Right lobe of liver (tissue), 6 donors: ENCODE measurements around the gene PRKCG. TPM values are rescaled to one million over a fixed set of nuclear protein-coding genes. Genes with fewer than 3 reads are reported as not detected.

Source experiments
- ATAC-seq, 4 donors: fragments of 200-7000 bp; cut with Tn5 transposase; one replicate each; pipeline ENCODE4 v1.9.1; 2020; ENCODE audit warnings: mild to moderate bottlenecking in 4 of 4, moderate library complexity in 4 of 4
- DNase-seq, 3 donors: peaks; one replicate each; pipeline ENCODE4 v3.0.0-alpha.2; 2020
- H3K27ac ChIP-seq, 3 donors: fragments of 200-600 bp; one replicate each; pipeline ENCODE4 v1.8.0; 2022
- H3K27me3 ChIP-seq, 2 donors: fragments of 200-600 bp; one replicate each; pipeline ENCODE4 v1.8.0; 2022
- H3K36me3 ChIP-seq, 4 donors: fragments of 200-600 bp; sonication (generic) in 1 of 4; one replicate each; pipeline versions ENCODE4 v1.5.1 to v1.8.0; 2017 to 2022; ENCODE audit warnings: control low read depth in 1 of 4
- H3K4me1 ChIP-seq, 4 donors: fragments of 200-600 bp; sonication (generic) in 1 of 4; one replicate each; pipeline versions ENCODE4 v1.5.1 to v1.8.0; 2017 to 2022; ENCODE audit warnings: control low read depth in 1 of 4
- H3K4me3 ChIP-seq, 3 donors: fragments of 200-600 bp; one replicate each; pipeline ENCODE4 v1.8.0; 2022
- H3K9me3 ChIP-seq, 4 donors: fragments of 200-600 bp; sonication (generic) in 1 of 4; one replicate each; pipeline versions ENCODE4 v1.5.1 to v1.8.0; 2017 to 2022; ENCODE audit warnings: control low read depth in 1 of 4
- CTCF ChIP-seq, 4 donors: fragments of 200-600 bp in 3 of 4; fragments of 450-650 bp in 1 of 4; IDR thresholded peaks; one replicate each; pipeline versions ENCODE4 v1.5.1 to v1.8.0; 2016 to 2022; ENCODE audit warnings: antibody characterized with exemption in 4 of 4, mild to moderate bottlenecking in 2 of 4
- POLR2A ChIP-seq: fragments of 450-650 bp; IDR thresholded peaks from one replicate; pipeline ENCODE4 v1.6.1; 2017; ENCODE audit warnings: antibody characterized with exemption, mild to moderate bottlenecking
- WGBS: methylation state at CpG from one replicate; pipeline ENCODE4 v1.1.6; 2018; ENCODE audit warnings: low coverage, low lambda C conversion rate; ENCODE audit not compliant: insufficient coverage; ENCODE audit errors: missing lambda C conversion rate; 5-methylcytosine and 5-hydroxymethylcytosine counted together
- intact Hi-C, 2 donors: fragments of 100-400 bp; cut with DNase I; formaldehyde crosslinking; loops; one replicate each; pipeline versions ENCODE4 v1.11.2 to v1.14.1; 2022
- total RNA-seq, 6 experiments: library from RNA; depleted of rRNA in 2 of 6; stranded (reverse); fragments of >200 nt in 2 of 6; fragmentation: NEBNext Ultra II Directional in 3 of 6; extraction: Animal tissue kit (Norgen Biotek cat#: 25700) in 3 of 6; gene quantifications; one replicate each; pipeline versions ENCODE4 v1.1.0 to v1.2.4, GENCODE V29; 2016 to 2023
- donor health status: DM: no; HTN: yes; CAD: no.
- donor health status: DM: no; HTN: no; CAD: no.
- donor health status: DM: no; HTN: no; CAD: no.
- donor health status: DM: no; HTN: yes; CAD: no.
- donor health status: DM: no; HTN: yes; CAD: no.

PRKCG gene
- total RNA-seq, 6 experiments from 2014 or later = not detected

- WGBS = 11% methylated on average over 11 of the region's 11 CpGs
- ATAC-seq (no peak), DNase-seq (no peak)
- TF ChIP-seq POLR2A (no peak), CTCF (IDR thresholded peaks at IDR 0.05) (no peak)
- H3K27me3 ChIP-seq = peaks cover 0 to 11% of the 10 kb centered on the region in 2 donors
- intact Hi-C loops = no loop called here
- no peaks in the 10 kb centered on the region for H3K9me3 ChIP-seq
- H3K36me3 ChIP-seq = no peaks in the 10 kb centered on the region
- peaks cover 0 to 11% (median 0%) of the 10 kb centered on the region in 4 donors for H3K4me1 ChIP-seq
- no peak overlapping the region for H3K27ac ChIP-seq
- H3K4me3 ChIP-seq = no peak overlapping the region
These were observed 1.7 kb downstream of the PRKCG start for GRCh38 chr19:53883741-53884140.

GRCh38 chr19:53884256-53884655 lies 2.3 kb downstream of the PRKCG start:
- intact Hi-C loops = no loop called here
- H3K9me3 ChIP-seq = no peaks in the 10 kb centered on the region
- H3K4me1 ChIP-seq = peaks cover 0 to 7% (median 0%) of the 10 kb centered on the region in 4 donors
- no peak overlapping the region for H3K4me3 ChIP-seq
- no peak overlapping the region for H3K27ac ChIP-seq
- DNase-seq (no peak), ATAC-seq (no peak)
- WGBS = 8% methylated on average over 10 of the region's 12 CpGs
- no peaks in the 10 kb centered on the region for H3K36me3 ChIP-seq
- H3K27me3 ChIP-seq = peaks cover 0 to 11% of the 10 kb centered on the region in 2 donors
- TF ChIP-seq CTCF (IDR thresholded peaks at IDR 0.05) (no peak), POLR2A (no peak)

GRCh38 chr19:53885036-53885435 lies 3.0 kb downstream of the PRKCG start:
- Histone ChIP-seq H3K27ac (no peak overlapping the region), H3K4me3 (no peak overlapping the region), H3K9me3 (no peaks in the 10 kb centered on the region), H3K27me3 (peaks cover 0 to 7% of the 10 kb centered on the region in 2 donors), H3K4me1 (peaks cover 0 to 7% (median 0%) of the 10 kb centered on the region in 4 donors), H3K36me3 (no peaks in the 10 kb centered on the region)
- DNase-seq = no peak
- no peak for ATAC-seq
- intact Hi-C loops = no loop called here
- TF ChIP-seq POLR2A (no peak), CTCF (IDR thresholded peaks at IDR 0.05) (no peak)
- 72% methylated on average over 10 of the region's 10 CpGs for WGBS

- Histone ChIP-seq H3K36me3 (no peaks in the 10 kb centered on the region), H3K27ac (no peak overlapping the region), H3K27me3 (no peaks in the 10 kb centered on the region), H3K4me1 (no peaks in the 10 kb centered on the region), H3K9me3 (no peaks in the 10 kb centered on the region), H3K4me3 (no peak overlapping the region)
- WGBS = 39% methylated on average over 8 of the region's 23 CpGs
- no peak for DNase-seq
- ATAC-seq = no peak
- TF ChIP-seq POLR2A (no peak), CTCF (IDR thresholded peaks at IDR 0.05) (no peak)
- intact Hi-C loops = no loop called here
These were observed 10.4 kb downstream of the PRKCG start for GRCh38 chr19:53892301-53892980.
